CD4-positive, alpha-beta memory T cell (primary cell): ENCODE measurements around the gene ZNF383. TPM values are rescaled to one million over a fixed set of nuclear protein-coding genes. Genes with fewer than 3 reads are reported as not detected.

Experiments used
- CTCF ChIA-PET: fragments of 350-600 bp; sonication (Branson Sonifier 250); formaldehyde crosslinking; loops from one replicate; lab custom pipeline; 2021; ENCODE audit warnings: inconsistent platforms; ENCODE audit not compliant: partially characterized antibody; lab: Charles Lee
- POLR2A ChIA-PET: fragments of 350-600 bp; sonication (Branson Sonifier 250); formaldehyde crosslinking; loops from one replicate; lab custom pipeline; 2021; ENCODE audit not compliant: partially characterized antibody; lab: Charles Lee
- DNase-seq, 5 donors: peaks; one replicate each; pipeline versions ENCODE4 v3.0.0 to v3.0.0-alpha.2; 2020 to 2022; ENCODE audit warnings: mixed read lengths in 1 of 5
- H3K27ac ChIP-seq: one replicate; pipeline ENCODE4 v1.7.0; 2013; ENCODE audit warnings: low read depth, low read length
- H3K27me3 ChIP-seq: 2 replicates; pipeline ENCODE4 v1.7.0; 2013; ENCODE audit warnings: mild to moderate bottlenecking, low read length, moderate library complexity; ENCODE audit not compliant: insufficient read depth
- H3K36me3 ChIP-seq: 2 replicates; pipeline ENCODE4 v1.7.0; 2013; ENCODE audit warnings: mild to moderate bottlenecking, low read length, moderate library complexity; ENCODE audit not compliant: insufficient read depth
- H3K4me1 ChIP-seq: 2 replicates; pipeline ENCODE4 v1.7.0; 2013; ENCODE audit warnings: mild to moderate bottlenecking, low read length, moderate library complexity; ENCODE audit not compliant: insufficient read depth
- H3K4me3 ChIP-seq, 2 donors: one replicate each; pipeline ENCODE4 v1.7.0; 2013; ENCODE audit warnings: low read length in 2 of 2, mild to moderate bottlenecking in 1 of 2
- H3K9me3 ChIP-seq, 2 donors: one replicate each; pipeline ENCODE4 v1.7.0; 2013; ENCODE audit warnings: low read length in 2 of 2, control low read depth in 1 of 2; ENCODE audit not compliant: control insufficient read depth in 1 of 2
- H3K27ac Mint-ChIP-seq, 7 donors: one replicate each; pipeline ENCODE4 v1.8.0; 2020 to 2021; ENCODE audit warnings: mixed read lengths in 7 of 7, mild to moderate bottlenecking in 6 of 7, inconsistent platforms in 3 of 7, moderate library complexity in 3 of 7
- H3K27me3 Mint-ChIP-seq, 2 donors: one replicate each; pipeline ENCODE4 v1.8.0; 2020 to 2021; ENCODE audit warnings: mixed read lengths in 2 of 2
- H3K36me3 Mint-ChIP-seq, 2 donors: one replicate each; pipeline ENCODE4 v1.8.0; 2020 to 2021; ENCODE audit warnings: mixed read lengths in 2 of 2, inconsistent platforms in 1 of 2, mild to moderate bottlenecking in 1 of 2
- H3K4me1 Mint-ChIP-seq, 4 donors: one replicate each; pipeline ENCODE4 v1.8.0; 2020 to 2021; ENCODE audit warnings: mixed read lengths in 4 of 4, mild to moderate bottlenecking in 1 of 4
- H3K4me3 Mint-ChIP-seq, 8 donors: one replicate each; pipeline ENCODE4 v1.8.0; 2020 to 2021; ENCODE audit warnings: mixed read lengths in 8 of 8, mild to moderate bottlenecking in 7 of 8, moderate library complexity in 6 of 8, inconsistent platforms in 3 of 8
- H3K9me3 Mint-ChIP-seq, 8 donors: one replicate each; pipeline ENCODE4 v1.8.0; 2020 to 2021; ENCODE audit warnings: mixed read lengths in 8 of 8, mild to moderate bottlenecking in 5 of 8, inconsistent platforms in 3 of 8, moderate library complexity in 1 of 8
- intact Hi-C: fragments of 100-400 bp; cut with micrococcal nuclease; formaldehyde crosslinking; loops from one replicate; pipeline ENCODE4 v1.15.1; 2023
- polyA plus RNA-seq, 2 donors: library from polyadenylated mRNA; unstranded; fragments of 300-500 nt; fragmentation: Illumina TruSeq; gene quantifications; one replicate each; pipeline ENCODE4 v1.2.3, GENCODE V29; 2021
- total RNA-seq, 2 experiments: library from RNA; stranded (reverse); gene quantifications; one replicate each; pipeline ENCODE4 v1.2.3, GENCODE V29; 2021

Gene ZNF383
- total and polyA plus RNA-seq, 4 experiments from 2014 or later = 8.4 to 34.0 (median 23.1) TPM

- peak overlapping the region; percentile 88 to 98 (median 96) for H3K27ac Mint-ChIP-seq
- peak overlapping the region; percentile 89 to 98 (median 91) for H3K4me3 Mint-ChIP-seq
- Histone ChIP-seq H3K9me3 (no peaks in the 10 kb centered on the region), H3K36me3 (no peaks in the 10 kb centered on the region), H3K27ac (peak overlapping the region; percentile 80), H3K4me3 (peak overlapping the region; percentile 85 to 99), H3K4me1 (peaks cover 16% of the 10 kb centered on the region), H3K27me3 (no peaks in the 10 kb centered on the region)
- H3K27me3 Mint-ChIP-seq = no peaks in the 10 kb centered on the region
- ChIA-PET POLR2A (interaction anchor here (0.6 to 2.3 kb wide), 22 partner anchors 9 to 1003 kb away, joined by 3 to 17 read pairs (median 6); partner anchors contain the start of genes ZNF146, ZNF260, ZNF345 and ZNF382), CTCF (interaction anchor here (0.6 to 1.6 kb wide), 4 partner anchors 13 to 541 kb away, joined by 3 to 7 read pairs (median 4); partner anchors contain the start of gene ZNF585A)
- intact Hi-C loops = loop anchor here (2.0 to 10.0 kb wide), 6 partner anchors 245 to 1103 kb away; partner anchors contain the start of genes OVOL3, POLR2I, TBCB and ZNF146
- H3K4me1 Mint-ChIP-seq = peaks cover 19 to 40% (median 30%) of the 10 kb centered on the region in 4 donors
- peaks cover 0 to 15% (median 2%) of the 10 kb centered on the region in 8 donors for H3K9me3 Mint-ChIP-seq
- peaks cover 24 to 28% of the 10 kb centered on the region in 2 donors for H3K36me3 Mint-ChIP-seq
- no peak for DNase-seq
Measured at GRCh38 chr19:37217480-37217774, 587 bp upstream of the ZNF383 start.

GRCh38 chr19:37218592-37218935 is 550 bp downstream of the ZNF383 start:
- peak overlapping the region; percentile 89 to 98 (median 91) for H3K4me3 Mint-ChIP-seq
- ChIA-PET POLR2A (interaction anchor here (1.6 to 2.3 kb wide), 2 partner anchors 10 to 141 kb away, joined by 9 to 15 read pairs; partner anchors contain the start of gene ZNF420), CTCF (no interaction called here)
- Histone ChIP-seq H3K27me3 (no peaks in the 10 kb centered on the region), H3K4me1 (peaks cover 16% of the 10 kb centered on the region), H3K9me3 (no peaks in the 10 kb centered on the region), H3K27ac (peak overlapping the region; percentile 80), H3K36me3 (no peaks in the 10 kb centered on the region), H3K4me3 (peak overlapping the region; percentile 85 to 99)
- H3K4me1 Mint-ChIP-seq = peaks cover 20 to 40% (median 31%) of the 10 kb centered on the region in 4 donors
- no peak for DNase-seq
- peaks cover 0 to 24% (median 10%) of the 10 kb centered on the region in 8 donors for H3K9me3 Mint-ChIP-seq
- no peaks in the 10 kb centered on the region for H3K27me3 Mint-ChIP-seq
- H3K36me3 Mint-ChIP-seq = peaks cover 32 to 37% of the 10 kb centered on the region in 2 donors
- H3K27ac Mint-ChIP-seq = peak overlapping the region; percentile 88 to 98 (median 96)
- intact Hi-C loops = loop anchor here (1.0 to 10.0 kb wide), 9 partner anchors 8 to 1104 kb away; partner anchors contain the start of genes OVOL3, POLR2I, TBCB and ZNF146

DNA sequence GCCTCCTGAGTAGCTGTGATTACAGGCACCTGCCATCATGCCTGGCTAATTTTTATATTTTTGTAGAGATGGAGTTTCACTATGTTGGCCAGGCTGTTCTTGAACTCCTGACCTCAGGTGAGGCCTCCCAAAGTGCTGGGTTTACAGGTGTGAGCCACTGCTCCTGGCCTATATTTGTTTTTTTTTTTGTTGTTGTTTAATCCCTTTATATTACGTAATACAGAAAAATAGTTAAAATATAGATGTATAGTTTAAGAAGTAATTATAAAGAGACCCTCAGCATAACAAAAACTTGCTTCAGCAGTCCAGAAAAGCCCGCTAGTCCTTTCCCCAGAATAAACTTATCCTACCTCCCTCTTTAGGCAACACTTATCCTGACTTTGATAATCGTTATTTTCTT is 2.4 kb downstream of the ZNF383 start:
- no peaks in the 10 kb centered on the region for H3K27me3 ChIP-seq
- no peak overlapping the region for H3K27ac ChIP-seq
- peaks cover 37 to 41% of the 10 kb centered on the region in 2 donors for H3K36me3 Mint-ChIP-seq
- H3K36me3 ChIP-seq = peaks cover 2% of the 10 kb centered on the region
- peaks cover 20 to 40% (median 29%) of the 10 kb centered on the region in 4 donors for H3K4me1 Mint-ChIP-seq
- H3K4me3 ChIP-seq = no peak overlapping the region
- H3K9me3 ChIP-seq = no peaks in the 10 kb centered on the region
- H3K4me1 ChIP-seq = peaks cover 16% of the 10 kb centered on the region
- DNase-seq = no peak
- peak overlapping the region in 1 of 7 donors; percentile 65 for H3K27ac Mint-ChIP-seq
- peaks cover 0 to 24% (median 10%) of the 10 kb centered on the region in 8 donors for H3K9me3 Mint-ChIP-seq
- no peaks in the 10 kb centered on the region for H3K27me3 Mint-ChIP-seq
- ChIA-PET POLR2A (no interaction called here), CTCF (no interaction called here)
- intact Hi-C loops = no loop called here
- H3K4me3 Mint-ChIP-seq = peak overlapping the region in 3 of 8 donors; percentile 30 to 54 (median 47)

DNA sequence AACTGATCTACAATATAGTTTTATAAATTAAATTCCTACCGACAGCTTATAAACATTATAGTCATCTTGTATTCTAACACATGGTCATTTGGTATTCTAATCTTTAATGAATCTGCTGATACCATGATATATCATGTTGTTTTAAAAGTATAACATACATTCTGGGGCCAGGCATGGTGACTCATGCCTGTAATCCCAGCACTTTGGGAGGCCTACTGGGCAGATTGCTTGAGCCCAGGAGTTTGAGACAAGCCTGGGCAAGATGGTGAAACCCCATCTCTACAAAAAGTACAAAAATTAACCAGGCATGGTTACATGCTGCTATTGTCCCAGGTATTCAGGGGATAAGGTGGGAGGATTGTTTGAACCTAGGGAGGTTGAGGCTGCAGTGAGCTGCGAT is 3.1 kb downstream of the ZNF383 start:
- H3K36me3 Mint-ChIP-seq = peaks cover 44 to 46% of the 10 kb centered on the region in 2 donors
- no peak overlapping the region for H3K4me3 Mint-ChIP-seq
- ChIA-PET POLR2A (interaction anchor here (0.6 kb wide), 1 partner anchor 9 kb away, joined by 3 read pairs; no protein-coding TSS in a partner anchor), CTCF (no interaction called here)
- no peaks in the 10 kb centered on the region for H3K27me3 ChIP-seq
- H3K9me3 Mint-ChIP-seq = peaks cover 0 to 30% (median 12%) of the 10 kb centered on the region in 8 donors
- H3K27ac ChIP-seq = no peak overlapping the region
- H3K4me1 Mint-ChIP-seq = peaks cover 20 to 40% (median 31%) of the 10 kb centered on the region in 4 donors
- peaks cover 7% of the 10 kb centered on the region for H3K36me3 ChIP-seq
- DNase-seq = no peak
- peaks cover 0 to under 1% of the 10 kb centered on the region in 2 donors for H3K9me3 ChIP-seq
- no peak overlapping the region for H3K4me3 ChIP-seq
- peaks cover 16% of the 10 kb centered on the region for H3K4me1 ChIP-seq
- intact Hi-C loops = no loop called here
- no peaks in the 10 kb centered on the region for H3K27me3 Mint-ChIP-seq
- no peak overlapping the region for H3K27ac Mint-ChIP-seq

- CTCF ChIA-PET = interaction anchor here (0.7 to 1.1 kb wide), 3 partner anchors 17 to 1010 kb away, joined by 4 read pairs; no protein-coding TSS in a partner anchor
- Mint-ChIP-seq H3K4me1 (peaks cover 2 to 7% (median 5%) of the 10 kb centered on the region in 4 donors), H3K36me3 (peaks cover 54 to 60% of the 10 kb centered on the region in 2 donors), H3K9me3 (peaks cover 0 to 55% (median 29%) of the 10 kb centered on the region in 8 donors), H3K27ac (no peak overlapping the region), H3K27me3 (no peaks in the 10 kb centered on the region), H3K4me3 (no peak overlapping the region)
- Histone ChIP-seq H3K4me1 (no peaks in the 10 kb centered on the region), H3K27me3 (no peaks in the 10 kb centered on the region), H3K9me3 (peaks cover 0 to 6% of the 10 kb centered on the region in 2 donors), H3K27ac (no peak overlapping the region), H3K4me3 (no peak overlapping the region), H3K36me3 (peaks cover 34% of the 10 kb centered on the region)
- intact Hi-C loops = no loop called here
- POLR2A ChIA-PET = no interaction called here
- no peak for DNase-seq
Measured at GRCh38 chr19:37226248-37226647, 8.2 kb downstream of the ZNF383 start.

DNA sequence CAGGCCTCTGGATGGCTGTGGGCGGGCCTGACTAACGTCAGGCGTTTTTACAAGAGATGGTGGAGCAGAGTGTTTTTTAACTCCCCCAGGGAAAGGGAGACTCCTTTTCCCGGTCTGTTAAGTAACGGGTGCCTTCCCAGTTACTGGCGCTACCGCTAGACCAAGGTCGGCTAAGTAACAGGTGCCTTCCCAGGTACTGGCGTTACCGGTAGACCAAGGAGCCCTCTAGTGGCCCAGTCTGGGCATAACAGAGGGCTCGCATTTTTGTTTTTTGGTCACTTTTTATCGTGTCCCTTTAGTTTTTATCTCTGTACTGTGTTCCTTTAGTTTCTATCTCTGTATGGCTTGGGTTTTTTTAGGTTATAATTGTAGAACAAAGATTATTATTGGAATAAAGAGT is 10.0 kb downstream of the ZNF383 start:
- POLR2A ChIA-PET = no interaction called here
- Histone ChIP-seq H3K4me3 (no peak overlapping the region), H3K27ac (no peak overlapping the region), H3K27me3 (no peaks in the 10 kb centered on the region), H3K4me1 (no peaks in the 10 kb centered on the region), H3K36me3 (peaks cover 37% of the 10 kb centered on the region), H3K9me3 (peaks cover 0 to 9% of the 10 kb centered on the region in 2 donors)
- no peak overlapping the region for H3K4me3 Mint-ChIP-seq
- DNase-seq = peak in 4 of 5 donors; percentile 15 to 40 (median 28)
- CTCF ChIA-PET = no interaction called here
- H3K27me3 Mint-ChIP-seq = no peaks in the 10 kb centered on the region
- intact Hi-C loops = loop anchor here (1.0 kb wide), 1 partner anchor 255 kb away; no protein-coding TSS in a partner anchor
- peaks cover 0 to 7% (median 3%) of the 10 kb centered on the region in 4 donors for H3K4me1 Mint-ChIP-seq
- peaks cover 54 to 63% of the 10 kb centered on the region in 2 donors for H3K36me3 Mint-ChIP-seq
- H3K27ac Mint-ChIP-seq = no peak overlapping the region
- H3K9me3 Mint-ChIP-seq = peaks cover 2 to 64% (median 29%) of the 10 kb centered on the region in 8 donors

- CTCF ChIA-PET = no interaction called here
- no peaks in the 10 kb centered on the region for H3K27me3 ChIP-seq
Measured at GRCh38 chr19:37243206-37243632, 25.2 kb downstream of the ZNF383 start.

More at GRCh38 chr19:37243206-37243632, 25.2 kb downstream of the ZNF383 start:
- no peak for DNase-seq
- Histone ChIP-seq H3K9me3 (peaks cover 0 to 76% of the 10 kb centered on the region in 2 donors), H3K27ac (no peak overlapping the region), H3K4me3 (peak overlapping the region in 1 of 2 donors; percentile 24), H3K4me1 (no peaks in the 10 kb centered on the region), H3K36me3 (peaks cover 43% of the 10 kb centered on the region)
- POLR2A ChIA-PET = no interaction called here
- H3K36me3 Mint-ChIP-seq = peaks cover 61 to 71% of the 10 kb centered on the region in 2 donors
- H3K4me3 Mint-ChIP-seq = no peak overlapping the region
- no peaks in the 10 kb centered on the region for H3K4me1 Mint-ChIP-seq
- no peaks in the 10 kb centered on the region for H3K27me3 Mint-ChIP-seq
- H3K27ac Mint-ChIP-seq = no peak overlapping the region
- intact Hi-C loops = no loop called here
- peaks cover 8 to 96% (median 80%) of the 10 kb centered on the region in 8 donors for H3K9me3 Mint-ChIP-seq
